SKM-1 treated with dmso at 0.1 percent for 144 hours (cell line): ENCODE results near the gene SLC22A31.
"Not testable (repeated sequence)": the region's sequence is repeated elsewhere in the genome, so short reads cannot be mapped to it uniquely, and the experiment has no call there.

Experiments used
- DNase-seq: peaks from one replicate; lab custom pipeline; 2025; ENCODE audit not compliant: unreplicated experiment; lab: John Stamatoyannopoulos, UW

The SLC22A31 gene

DNA sequence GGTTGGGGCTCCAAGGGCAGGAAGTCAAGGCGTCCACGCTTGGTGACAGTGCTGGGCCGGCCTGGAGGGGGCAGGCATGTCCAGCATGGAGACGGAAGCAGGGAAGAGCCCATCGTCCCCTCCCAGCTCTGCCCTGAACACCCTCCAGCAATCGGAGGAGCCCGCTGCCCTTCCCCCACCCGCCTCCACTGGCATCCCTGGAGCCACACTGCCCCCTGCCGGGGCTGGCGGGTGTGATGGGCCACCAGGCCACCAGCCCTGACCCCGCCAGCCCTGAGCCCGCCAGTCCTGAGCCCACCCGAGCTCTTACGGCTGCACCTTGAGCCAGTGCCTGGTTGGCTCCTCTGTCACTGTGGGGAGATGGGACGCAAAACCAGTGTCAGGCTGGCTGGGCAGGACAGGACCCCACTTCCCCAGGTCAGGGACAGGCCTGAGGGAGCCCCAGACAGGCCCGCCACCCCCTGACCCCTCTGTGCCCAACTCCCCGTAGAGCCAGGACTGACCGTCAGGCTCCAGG is 32.9 kb downstream of the SLC22A31 start:
- DNase-seq: peak; percentile 81

DNA sequence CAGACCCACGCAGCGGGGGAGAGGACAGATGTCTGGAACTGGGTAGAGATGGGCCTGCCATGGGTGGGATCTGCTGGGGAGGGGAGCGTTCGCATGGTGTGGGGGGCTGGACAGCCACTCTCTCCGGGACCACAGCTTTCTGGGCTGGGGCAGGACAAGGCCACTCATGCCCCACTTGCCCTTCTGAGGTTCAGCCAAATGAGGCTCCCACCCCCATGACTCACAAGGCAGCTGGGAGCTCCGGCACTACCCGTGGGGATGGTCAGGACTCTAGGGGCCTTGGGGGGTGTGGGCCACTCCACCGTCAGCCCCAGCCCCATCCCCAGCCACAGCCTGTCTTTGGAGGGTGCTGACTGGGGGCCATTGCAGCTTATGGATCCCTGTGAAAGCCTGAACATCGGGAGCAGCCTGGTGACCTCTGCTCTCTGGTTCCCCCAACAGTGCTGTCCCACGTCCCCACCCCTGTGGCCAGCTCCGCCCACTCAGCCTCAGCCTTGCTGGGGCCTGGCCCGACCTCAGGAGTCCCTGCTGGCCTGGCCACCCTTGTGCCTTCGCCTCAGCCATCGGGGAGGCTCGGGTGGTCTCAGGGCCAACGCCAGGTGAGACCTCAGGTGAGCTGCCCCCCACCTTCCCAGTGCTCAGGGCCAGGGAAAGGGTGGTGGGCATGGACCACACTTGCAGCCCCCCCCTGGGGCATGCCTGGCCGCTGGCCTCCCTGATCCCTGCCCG is 33.5 kb downstream of the SLC22A31 start:
- no peak for DNase-seq

DNA sequence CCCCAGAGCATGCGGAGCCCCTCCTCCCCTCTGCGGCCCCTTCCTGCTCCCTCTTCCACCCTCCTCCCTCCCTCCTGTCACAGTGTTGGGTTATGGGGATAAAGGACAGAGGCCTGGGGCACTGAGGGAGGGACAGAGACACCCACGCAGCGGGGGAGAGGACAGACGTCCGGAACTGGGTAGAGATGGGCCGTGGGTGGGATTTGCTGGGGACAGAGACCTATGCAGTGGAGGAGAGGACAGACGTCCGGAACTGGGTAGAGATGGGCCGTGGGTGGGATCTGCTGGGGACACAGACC is 34.7 kb downstream of the SLC22A31 start:
- not testable (repeated sequence) for DNase-seq

DNA sequence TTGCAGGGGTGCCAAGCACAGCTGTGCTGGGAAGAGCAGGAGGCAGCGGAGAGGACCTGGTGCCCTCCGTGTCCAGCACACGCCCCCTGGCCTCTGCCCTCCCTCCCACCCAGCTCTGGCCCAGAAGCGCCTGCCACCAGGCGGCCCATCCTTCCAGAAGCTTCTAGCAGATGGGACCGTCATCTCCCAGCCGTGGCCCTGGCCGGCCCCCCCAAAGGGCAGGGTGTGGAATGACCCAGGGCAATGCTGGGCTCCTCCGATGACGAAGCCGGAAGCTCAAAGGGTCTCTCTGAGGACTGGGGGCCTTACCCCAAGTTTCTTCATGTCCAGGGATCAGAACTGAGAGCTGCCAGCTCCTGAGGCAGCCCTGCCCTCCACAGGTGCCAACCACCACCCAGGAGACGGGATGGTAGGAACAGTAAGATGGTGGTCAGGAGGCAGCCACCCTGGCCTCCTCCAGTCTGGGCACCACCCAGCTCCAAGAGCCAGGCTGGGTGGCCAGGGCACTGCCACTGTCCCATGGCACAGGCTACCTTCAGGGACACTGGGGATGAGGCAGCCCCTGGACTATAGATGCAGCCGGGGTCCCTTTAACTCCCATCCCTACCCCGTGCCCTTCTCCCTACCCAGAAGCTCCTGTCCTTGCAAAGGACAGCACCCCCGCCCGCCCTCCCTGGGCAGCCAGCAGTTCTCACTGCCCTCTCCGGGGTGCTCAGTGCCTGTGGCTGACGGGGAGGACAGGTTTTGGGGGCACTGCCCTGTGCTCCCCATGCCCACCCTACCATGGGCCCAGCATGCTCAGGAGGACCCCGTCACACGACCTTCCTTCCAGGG is 35.3 kb downstream of the SLC22A31 start:
- DNase-seq: no peak

DNA sequence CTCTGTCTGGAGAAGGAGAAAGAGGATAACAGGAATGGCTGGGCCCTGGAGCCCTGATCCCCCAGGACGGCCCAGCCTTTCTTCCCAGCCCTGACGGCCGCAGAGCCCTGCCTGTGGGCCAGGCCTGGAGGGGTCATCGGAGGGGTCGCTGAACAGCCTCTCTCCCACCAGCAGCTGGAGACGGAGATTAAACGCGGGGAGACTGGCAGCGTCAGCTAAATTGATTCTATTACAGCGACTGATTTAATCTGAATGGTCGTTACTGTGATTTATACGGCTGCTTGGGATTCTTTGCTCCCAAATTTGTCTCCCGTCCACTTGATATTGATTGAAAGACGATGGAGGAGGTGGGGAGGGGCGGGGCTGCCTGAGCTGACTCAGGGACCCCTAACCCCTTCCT is 35.9 kb downstream of the SLC22A31 start:
- no peak for DNase-seq

DNA sequence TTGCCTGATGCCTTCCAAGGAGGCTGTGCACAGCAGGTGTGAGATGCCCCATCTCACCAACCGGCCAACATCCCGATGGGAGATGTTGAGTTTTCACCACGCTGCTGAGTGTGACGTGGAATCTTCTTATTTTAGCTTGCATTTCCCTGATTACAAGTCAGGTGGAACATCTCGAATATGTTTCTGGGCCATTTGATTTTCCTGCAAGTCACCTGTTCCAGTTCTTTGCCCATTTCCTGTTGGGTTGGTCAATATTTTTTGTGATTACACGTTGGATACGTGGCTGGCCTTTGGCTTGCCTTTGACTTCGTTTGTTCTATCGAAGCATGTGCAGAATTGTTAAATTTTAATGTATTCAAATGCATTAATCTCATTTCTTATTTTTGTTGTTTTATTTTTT is 37.0 kb downstream of the SLC22A31 start:
- no peak for DNase-seq

DNA sequence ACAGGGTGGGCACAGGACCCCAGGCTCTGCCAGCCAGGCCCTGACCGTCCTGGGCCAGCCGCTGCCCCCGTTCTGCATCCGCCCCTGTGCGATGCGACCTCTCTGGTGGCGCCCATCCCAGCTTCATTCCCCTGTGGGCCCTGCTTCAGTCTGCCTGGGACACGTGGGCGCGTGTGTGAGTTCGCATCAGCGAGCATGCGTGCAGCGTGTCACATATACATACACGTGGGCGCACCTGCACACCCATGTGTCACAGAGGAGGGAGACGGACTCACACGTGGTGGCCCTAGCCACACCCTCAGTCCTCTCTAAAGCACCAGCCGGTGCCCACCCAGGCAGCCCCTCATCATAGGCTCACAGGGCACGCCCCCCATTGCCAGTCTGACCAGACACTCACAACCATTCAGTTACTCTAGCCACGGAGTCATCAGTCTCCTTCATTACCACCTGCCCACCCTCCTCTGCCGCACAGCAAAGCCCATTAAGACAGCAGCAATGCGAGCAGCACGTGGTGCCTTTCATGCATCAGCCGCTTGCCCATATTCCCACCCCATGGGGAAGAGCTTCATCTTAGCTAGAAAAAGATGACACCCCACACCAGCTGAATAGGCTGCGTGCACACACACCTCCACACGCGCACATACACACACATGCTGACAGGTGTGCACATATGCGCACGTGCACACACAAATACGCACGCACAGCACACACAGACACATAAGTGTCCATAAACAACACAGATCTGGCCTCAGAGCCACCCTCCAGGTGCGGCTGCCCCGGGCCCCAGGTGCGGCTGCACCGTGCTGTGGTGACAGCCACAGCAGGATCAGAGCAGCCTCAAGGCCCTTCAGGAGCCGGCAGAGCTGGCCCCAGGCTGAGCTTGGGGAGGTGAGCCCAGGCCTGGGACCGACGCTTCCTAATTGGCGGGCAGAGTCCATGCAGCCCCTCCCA is 38.3 kb downstream of the SLC22A31 start:
- DNase-seq: no peak

DNA sequence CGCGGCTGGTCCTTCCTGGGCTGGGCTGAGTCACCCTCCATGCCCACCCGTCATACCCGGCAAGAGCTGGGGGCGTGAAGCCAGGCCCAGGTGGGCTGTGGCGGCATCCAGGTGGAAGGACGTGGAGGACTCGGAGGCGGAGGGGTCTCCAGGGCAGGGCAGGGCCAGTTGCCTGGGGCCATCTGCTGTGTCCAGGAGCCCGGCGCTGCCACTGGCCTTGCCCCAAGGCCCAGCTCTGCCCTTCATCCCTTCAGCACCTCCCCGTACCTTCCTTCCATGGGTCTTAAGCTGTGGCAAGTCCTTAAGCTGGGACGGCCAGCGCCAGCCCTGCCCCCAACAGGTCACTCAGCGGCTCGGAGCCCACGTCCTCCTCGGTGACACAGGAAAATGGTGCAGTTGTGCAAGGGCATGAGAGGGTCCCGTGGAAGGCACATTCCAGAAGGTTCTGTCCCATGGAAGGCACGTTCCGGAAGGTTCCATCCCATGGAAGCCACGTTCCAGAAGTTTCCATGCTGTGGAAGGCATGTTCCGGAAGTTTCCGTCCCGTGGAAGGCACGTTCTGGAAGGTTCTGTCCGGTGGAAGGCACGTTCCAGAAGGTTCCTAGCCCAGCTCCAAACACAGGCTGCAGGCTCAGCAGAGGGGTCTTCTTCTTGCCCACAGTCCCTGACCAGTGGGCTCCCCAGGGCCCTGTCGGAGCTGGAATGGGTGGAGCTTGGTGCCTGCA is 39.2 kb downstream of the SLC22A31 start:
- DNase-seq: no peak

DNA sequence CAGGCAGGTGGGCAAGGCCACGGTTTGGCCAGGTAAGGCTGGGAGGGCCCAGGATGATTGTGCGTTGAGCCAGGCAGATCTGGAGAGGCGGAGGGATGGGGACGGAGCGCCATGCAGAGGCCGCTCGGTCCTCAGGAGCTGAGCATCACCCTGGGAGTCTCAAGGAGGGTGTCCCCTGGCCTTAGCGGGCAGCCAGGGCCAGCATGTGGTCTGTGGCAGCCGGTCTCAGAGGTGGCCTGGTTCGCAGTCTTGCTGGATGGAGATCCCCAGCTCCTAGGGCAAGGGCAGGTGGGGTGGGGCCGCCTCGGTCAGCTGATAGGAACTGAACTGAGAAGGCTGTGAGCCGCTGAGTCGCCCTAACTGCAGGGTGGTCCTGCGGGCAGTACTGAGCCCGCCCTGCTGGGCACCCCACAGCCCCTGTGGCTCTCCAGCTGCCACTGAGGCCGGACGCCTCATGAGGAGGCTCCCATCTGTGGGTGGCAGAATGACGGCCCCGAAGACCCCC is 40.4 kb downstream of the SLC22A31 start:
- DNase-seq: no peak

DNA sequence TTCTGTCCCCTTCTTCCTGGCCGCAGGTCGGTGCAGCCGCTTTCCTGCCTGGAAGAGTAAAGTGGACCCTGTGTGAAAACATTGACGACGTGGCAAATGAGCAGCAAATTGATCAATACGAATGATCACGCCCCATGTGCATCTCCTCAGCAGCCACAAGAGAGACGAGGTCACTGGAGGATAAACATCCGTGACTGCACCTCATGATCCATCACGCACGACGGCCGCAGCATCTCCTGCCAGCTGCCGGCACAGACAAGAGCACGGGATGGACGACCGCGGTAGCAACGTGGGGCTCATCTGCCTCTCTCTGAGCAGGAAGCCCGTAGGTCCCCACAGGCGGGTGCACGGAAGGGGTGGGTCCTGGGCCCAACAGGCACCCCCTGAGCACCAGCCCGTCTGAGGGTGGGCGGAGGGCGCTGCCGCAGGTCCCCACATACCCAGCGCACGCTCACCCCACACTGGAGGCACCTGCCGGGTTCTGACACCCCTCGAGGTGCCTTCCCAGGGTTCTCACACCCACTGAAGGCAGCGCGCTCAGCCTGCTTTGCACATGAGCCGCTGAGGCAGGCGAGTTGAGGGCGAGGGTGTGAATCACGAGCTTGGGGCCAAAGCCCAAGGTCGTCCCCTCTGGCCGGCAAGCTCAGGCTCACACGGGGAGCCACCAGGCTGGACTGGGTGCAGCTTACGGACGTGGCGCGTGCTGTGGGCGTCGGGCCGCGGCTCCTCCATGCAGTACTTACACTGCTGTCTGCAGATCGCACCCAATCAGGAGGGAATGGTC is 41.1 kb downstream of the SLC22A31 start:
- no peak for DNase-seq

DNA sequence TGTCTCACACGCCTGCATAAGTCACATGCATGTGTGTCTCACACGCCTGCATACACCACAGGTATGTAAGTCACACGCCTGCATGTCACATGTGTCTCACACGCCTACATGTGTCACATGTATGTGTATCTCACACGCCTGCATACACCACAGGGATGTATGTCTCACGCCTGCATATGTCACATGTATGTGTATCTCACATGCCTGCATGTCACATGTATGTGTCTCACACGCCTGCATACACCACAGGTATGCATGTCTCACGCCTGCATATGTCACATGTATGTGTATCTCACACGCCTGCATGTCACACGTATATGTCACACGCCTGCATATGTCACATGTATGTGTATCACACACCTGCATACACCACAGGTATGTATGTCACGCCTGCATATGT is 42.6 kb downstream of the SLC22A31 start:
- no peak for DNase-seq

DNA sequence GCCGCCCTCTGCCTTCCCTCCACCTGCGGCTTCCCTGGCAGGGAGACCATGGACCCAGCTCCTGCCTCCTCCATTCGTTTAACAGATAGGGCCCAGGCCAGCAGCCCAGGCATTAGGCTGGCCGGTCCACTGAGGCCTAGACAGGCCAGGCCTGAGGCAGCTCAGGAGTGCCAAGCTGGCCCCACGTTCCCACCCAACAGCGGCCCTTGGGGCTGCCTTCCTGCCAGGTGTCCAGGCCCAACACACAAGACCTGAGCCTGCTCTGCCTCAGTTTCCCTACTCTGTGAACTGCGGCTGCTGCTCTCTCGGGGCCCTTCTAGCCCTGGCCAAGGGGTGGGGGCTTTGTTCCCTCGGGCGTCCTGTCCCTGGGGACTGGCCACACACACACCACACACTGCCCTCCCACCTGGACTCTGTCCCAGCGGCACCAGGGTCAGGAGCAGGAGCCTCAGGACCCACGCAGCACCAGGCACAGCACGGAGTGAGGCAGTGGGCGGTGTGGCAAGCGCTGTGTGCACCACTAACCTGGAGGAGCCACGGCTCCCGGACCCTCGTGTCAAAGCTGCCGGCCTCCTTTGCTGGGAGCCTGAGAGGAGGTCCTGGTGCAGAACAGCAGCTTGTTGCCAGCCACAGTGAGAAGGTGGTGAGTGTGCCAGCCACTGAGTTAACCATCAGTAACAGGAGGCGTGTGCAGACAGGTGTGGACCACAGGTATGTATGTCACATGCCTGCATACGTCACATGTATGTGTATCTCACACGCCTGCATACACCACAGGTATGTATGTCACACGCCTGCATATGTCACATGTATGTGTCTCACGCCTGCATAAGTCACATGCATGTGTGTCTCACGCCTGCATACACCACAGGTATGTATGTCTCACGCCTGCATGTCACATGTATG is 43.3 kb downstream of the SLC22A31 start:
- DNase-seq: no peak

DNA sequence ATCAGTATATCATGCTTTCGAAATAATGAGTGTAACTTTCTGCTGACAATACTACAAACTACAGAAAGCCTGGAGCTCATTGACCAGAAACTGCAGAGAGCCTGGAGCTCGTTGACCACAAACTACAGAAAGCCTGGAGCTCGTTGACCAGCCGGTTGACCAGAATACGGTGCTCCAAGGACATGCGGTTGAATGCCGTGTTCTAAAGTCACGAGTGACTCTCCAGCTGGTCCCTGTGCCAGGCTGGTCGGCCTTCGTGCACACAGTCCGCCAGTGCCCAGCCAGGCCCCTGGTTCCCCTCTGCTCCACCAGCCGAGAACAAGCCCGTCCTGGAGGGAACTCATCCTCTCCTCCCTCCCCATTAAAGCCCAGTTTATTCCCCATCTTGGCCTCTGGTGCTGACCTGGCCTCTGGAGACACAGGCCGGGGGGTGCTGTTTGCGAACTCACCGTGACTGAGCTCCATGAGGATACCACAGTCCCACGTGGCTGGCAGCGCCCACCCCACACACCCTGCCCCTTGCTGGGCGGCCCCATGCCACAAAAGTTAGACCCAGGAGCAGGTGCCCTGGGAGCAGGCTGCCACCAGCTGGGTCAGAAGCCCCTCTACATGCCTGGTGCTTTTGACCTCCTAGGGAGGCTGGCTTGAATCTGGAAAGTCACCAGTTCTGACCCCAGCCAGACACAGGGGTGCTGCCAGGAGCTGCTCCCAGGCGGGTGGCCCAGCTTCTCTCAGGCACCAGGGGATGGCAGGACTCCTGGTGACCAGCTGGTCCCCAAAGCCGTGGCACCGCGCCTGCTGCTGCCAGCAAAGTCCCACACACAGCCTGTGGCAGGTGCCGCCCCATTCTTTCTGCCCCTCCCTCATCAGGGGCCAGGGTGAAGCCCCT is 44.2 kb downstream of the SLC22A31 start:
- no peak for DNase-seq

DNA sequence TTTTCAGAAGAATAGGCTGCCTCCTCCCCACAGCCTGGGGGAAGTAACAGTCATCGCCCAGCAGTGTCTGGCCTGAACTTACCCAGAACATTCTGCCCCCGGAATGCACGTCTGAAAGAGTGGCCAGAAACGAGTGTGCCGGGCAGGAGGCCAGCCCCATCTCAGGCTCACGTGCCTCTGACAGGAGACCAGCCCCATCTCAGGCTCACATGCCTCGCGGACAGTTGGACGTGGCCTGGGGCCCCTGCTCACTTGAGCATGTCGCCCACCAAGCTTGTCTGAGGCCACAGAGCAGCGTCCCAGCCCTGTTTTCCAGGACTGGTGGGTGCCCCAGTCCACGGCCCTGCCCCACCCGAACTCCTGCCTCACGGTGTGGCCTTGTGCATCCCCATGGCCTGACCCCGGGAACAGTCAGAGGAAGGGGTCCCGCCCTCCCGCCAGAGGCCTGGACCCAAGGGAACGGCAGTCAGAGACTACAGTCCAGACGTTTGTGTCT is 45.1 kb downstream of the SLC22A31 start:
- DNase-seq: no peak

DNA sequence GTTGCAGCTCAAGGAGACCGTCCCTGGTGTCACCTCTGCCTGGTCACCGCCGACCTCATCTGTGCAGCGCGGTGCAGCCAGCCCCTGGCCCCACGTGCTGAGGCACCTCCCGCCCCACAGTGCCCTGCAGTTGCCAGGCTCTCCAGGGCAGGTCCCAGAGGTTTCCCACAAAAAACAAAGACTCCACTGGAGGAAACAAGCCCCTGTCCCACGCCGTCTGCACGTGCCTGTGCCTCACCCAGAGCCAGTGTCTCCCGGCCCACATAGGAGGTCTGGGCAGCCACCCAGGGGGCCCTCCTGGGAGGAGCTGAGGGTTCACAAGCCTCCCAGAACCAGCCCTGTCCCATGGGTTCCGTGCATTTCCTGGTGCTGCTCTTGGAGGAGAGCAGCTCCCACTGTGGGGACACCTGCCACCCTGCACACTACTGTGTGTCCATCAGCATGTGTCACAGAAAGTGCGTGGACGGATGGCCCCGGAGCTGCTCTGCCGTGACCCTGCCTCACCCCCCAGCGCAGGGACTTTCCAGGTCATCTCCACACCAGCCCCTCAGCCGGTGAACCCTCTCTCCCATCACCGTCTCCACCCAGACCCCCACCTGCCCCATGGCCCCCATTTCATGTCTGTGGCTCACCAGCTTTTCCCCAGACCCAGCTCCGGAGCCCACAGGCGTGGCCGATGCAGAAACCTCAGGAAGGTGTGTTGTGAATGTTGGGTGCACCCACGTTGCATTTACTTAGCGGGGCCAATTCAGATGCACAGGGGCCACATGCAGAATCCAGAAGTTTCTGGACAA is 45.8 kb downstream of the SLC22A31 start:
- DNase-seq: no peak

DNA sequence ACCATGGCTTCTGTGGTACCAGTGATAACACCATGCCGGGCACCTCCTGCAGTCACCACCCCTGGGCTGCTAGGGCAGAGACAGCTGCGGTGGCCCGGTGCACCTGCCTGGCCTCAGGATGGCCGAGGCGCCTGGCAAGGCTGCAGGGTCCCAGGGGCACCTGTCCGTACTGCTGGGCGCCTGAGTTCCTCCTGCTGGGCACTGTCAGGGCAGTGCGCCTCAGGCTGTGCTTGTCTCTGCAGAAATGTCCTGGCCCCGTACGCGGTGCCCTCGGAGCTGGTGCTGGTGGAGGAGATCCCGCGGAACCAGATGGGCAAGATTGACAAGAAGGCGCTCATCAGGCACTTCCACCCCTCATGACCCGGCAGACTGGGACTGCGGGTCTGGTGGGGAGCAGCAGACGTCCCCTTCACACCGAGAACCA is 46.5 kb downstream of the SLC22A31 start:
- DNase-seq: no peak
